Erythroblast (primary cell): ENCODE data around the gene GCK.

Source experiments
- GATA1 ChIP-seq: IDR thresholded peaks from 2 replicates; pipeline ENCODE4 v1.6.1; 2011; ENCODE audit warnings: low read depth, mild to moderate bottlenecking, control low read depth, low read length, moderate library complexity
- POLR2A ChIP-seq: IDR thresholded peaks from 2 replicates; pipeline ENCODE4 v1.6.1; 2011; ENCODE audit warnings: mild to moderate bottlenecking, low read length

- no peak for TF ChIP-seq POLR2A
- no peak for TF ChIP-seq GATA1
Measured at GRCh38 chr7:44213206-44213876, 24.1 kb upstream of the GCK start.
